ENCODE measurements around the gene GRAP. TPM values are rescaled to one million over a fixed set of nuclear protein-coding genes. Genes with fewer than 3 reads are reported as not detected.

Gene GRAP
- total RNA-seq = 0.72 and 2.9 TPM in 2 replicates

GRCh38 chr17:19046782-19047375 is at the start of gene GRAP:
GRAP (minus strand) TSS chr17:19046957; CDS start chr17:19046926, 31 bp downstream.

GRCh38 chr17:19004421-19005136 is 42.2 kb downstream of the GRAP start, which contains the start of gene FAM83G:
FAM83G (minus strand) TSS chr17:19004764; CDS start chr17:19004041, 723 bp downstream.

Other genes starting within 250 kb of the GRAP start
- 23.2 and 26.7 TPM in 2 replicates for gene PRPSAP2, start 188.8 kb downstream of the GRAP start, total RNA-seq
- gene SLC5A10, start 94.8 kb downstream of the GRAP start, total RNA-seq = not detected in 2 replicates
- gene FAM83G, start 42.2 kb downstream of the GRAP start, total RNA-seq = 9.7 and 19.8 TPM in 2 replicates
- gene GRAPL, start 80.6 kb upstream of the GRAP start, total RNA-seq = 1.9 TPM in 1 of 2 replicates, not detected in the other
- 15.5 and 20.7 TPM in 2 replicates for gene EPN2, start 190.4 kb upstream of the GRAP start, total RNA-seq